Activated gamma-delta T cell (primary cell): ENCODE results near the gene FOS.

Source experiments
- DNase-seq: peaks from one replicate; lab custom pipeline; 2025; lab: John Stamatoyannopoulos, UW

Gene FOS

GRCh38 chr14:75318353-75318752 lies 39.7 kb downstream of the FOS start:
- no peak for DNase-seq

DNA sequence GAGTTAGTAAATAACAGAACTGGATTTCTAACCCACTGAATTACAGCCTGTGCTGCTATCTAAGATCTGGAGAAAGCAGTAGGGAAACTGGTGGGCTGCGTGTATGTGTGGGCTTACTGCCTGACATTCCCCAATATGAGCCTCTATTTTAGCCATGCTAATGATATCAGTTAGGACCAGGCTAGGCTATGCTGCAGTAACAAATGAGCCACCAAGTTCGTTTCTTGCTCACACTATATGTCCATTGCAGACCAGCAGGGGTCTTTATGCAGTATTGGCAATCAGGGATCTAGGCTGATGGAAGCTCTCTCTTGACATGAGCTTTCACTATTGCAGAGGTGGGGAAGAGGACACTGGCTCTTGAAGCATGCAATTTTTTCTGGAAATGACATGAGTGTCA lies 40.4 kb downstream of the FOS start:
- no peak for DNase-seq

- DNase-seq = no peak
These were observed 41.6 kb downstream of the FOS start for GRCh38 chr14:75320196-75320595.

- DNase-seq = no peak
These were observed 44.1 kb downstream of the FOS start for GRCh38 chr14:75322746-75323145.

- DNase-seq = no peak
These were observed 44.9 kb downstream of the FOS start for GRCh38 chr14:75323571-75323970.

GRCh38 chr14:75328558-75329155 lies 50.0 kb downstream of the FOS start:
- no peak for DNase-seq

DNA sequence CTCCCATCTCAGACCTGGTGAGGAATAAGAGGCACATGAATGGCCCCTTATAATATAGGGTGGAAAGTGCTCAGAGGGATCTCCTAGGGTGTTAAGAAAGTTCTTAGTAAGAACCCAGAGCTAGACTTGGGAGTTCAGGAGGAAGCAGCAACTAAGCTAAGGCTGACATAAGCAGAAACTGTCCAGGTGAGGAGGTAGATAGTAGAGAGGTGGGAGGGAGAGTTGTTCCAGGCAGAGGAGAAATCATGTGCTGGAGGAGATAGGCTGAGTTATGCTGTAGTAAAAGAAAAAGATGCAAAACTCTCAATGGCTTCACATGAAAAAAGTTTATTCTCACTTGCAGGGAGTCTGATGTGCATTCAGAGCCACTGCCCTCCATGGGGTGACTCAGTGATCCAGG lies 50.7 kb downstream of the FOS start:
- DNase-seq = no peak

DNA sequence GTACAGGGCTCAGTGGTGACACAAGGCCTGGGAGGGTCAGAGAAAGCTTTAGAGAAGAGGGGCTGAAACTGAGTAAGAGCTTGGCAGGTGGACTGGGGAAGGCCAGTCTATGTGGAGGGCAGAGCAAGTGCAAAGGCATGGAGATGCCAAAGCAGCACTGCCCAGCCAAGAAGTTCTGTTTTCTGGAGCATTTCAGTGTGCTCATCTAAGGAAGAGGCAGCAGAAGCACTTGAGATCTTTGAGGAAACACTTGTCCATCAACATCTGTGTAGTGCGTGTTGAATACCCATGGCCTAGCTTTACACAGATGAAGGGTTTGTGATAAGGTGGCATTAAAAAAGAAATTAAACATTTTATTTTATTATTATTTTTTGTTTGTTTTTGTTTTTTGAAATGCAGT lies 52.8 kb downstream of the FOS start:
- DNase-seq = no peak
